Brain microvascular endothelial cell (primary cell): ENCODE data around the gene CFAP46.

Source experiments
- DNase-seq: peaks from one replicate; pipeline ENCODE4 v3.0.0-alpha.2; 2020
- H3K27ac ChIP-seq: fragments of 250-450 bp; sonication (Bioruptor Pico); 2 replicates; pipeline ENCODE4 v1.5.1; 2020; ENCODE audit warnings: mild to moderate bottlenecking, moderate library complexity
- H3K27me3 ChIP-seq: fragments of 250-450 bp; sonication (Bioruptor Pico); replicated peaks from 2 replicates; pipeline ENCODE4 v1.5.1; 2020; ENCODE audit warnings: mild to moderate bottlenecking
- H3K36me3 ChIP-seq: fragments of 250-450 bp; sonication (Bioruptor Pico); replicated peaks from 2 replicates; pipeline ENCODE4 v1.5.1; 2020; ENCODE audit warnings: mild to moderate bottlenecking
- H3K4me3 ChIP-seq: 2 replicates; pipeline ENCODE4 v1.5.1; 2011; ENCODE audit warnings: low read depth, mild to moderate bottlenecking, control low read depth, low read length, moderate library complexity
- in situ Hi-C: cut with HindIII; loops from 2 replicates; pipeline ENCODE4 v1.10.0; 2017; ENCODE audit warnings: low sequenced_read_pairs, low pct_ligation_motif_present
- TF ChIP-seq, protein P1 (sequence below): IDR thresholded peaks from 2 replicates; pipeline ENCODE4 v1.5.1; 2011; ENCODE audit warnings: low read depth, mild to moderate bottlenecking, moderate library complexity, low read length, control low read depth, inconsistent platforms; ENCODE audit errors: missing control alignments

CFAP46 gene

GRCh38 chr10:132916956-132917666 is 25.3 kb downstream of the CFAP46 start:
- Histone ChIP-seq H3K27me3 (no peaks in the 10 kb centered on the region), H3K36me3 (no peaks in the 10 kb centered on the region), H3K27ac (no peak overlapping the region), H3K4me3 (no peak overlapping the region)
- in situ Hi-C loops, result no loop called here
- DNase-seq, result no peak
- TF ChIP-seq, protein P1, sequence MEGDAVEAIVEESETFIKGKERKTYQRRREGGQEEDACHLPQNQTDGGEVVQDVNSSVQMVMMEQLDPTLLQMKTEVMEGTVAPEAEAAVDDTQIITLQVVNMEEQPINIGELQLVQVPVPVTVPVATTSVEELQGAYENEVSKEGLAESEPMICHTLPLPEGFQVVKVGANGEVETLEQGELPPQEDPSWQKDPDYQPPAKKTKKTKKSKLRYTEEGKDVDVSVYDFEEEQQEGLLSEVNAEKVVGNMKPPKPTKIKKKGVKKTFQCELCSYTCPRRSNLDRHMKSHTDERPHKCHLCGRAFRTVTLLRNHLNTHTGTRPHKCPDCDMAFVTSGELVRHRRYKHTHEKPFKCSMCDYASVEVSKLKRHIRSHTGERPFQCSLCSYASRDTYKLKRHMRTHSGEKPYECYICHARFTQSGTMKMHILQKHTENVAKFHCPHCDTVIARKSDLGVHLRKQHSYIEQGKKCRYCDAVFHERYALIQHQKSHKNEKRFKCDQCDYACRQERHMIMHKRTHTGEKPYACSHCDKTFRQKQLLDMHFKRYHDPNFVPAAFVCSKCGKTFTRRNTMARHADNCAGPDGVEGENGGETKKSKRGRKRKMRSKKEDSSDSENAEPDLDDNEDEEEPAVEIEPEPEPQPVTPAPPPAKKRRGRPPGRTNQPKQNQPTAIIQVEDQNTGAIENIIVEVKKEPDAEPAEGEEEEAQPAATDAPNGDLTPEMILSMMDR, result no peak

- no peaks in the 10 kb centered on the region for H3K27me3 ChIP-seq
- H3K4me3 ChIP-seq, result no peak overlapping the region
- TF ChIP-seq, protein P1, result no peak
- DNase-seq, result no peak
- in situ Hi-C loops, result no loop called here
- H3K27ac ChIP-seq, result no peak overlapping the region
- no peaks in the 10 kb centered on the region for H3K36me3 ChIP-seq
Observed at GRCh38 chr10:132916421-132916841, 25.9 kb downstream of the CFAP46 start.

- in situ Hi-C loops, result no loop called here
- TF ChIP-seq, protein P1, result no peak
- no peaks in the 10 kb centered on the region for H3K36me3 ChIP-seq
- no peak overlapping the region for H3K27ac ChIP-seq
- H3K27me3 ChIP-seq, result no peaks in the 10 kb centered on the region
- no peak for DNase-seq
- H3K4me3 ChIP-seq, result no peak overlapping the region
Observed at GRCh38 chr10:132915411-132915810, 27.0 kb downstream of the CFAP46 start.

GRCh38 chr10:132914732-132915131 is 27.6 kb downstream of the CFAP46 start:
- in situ Hi-C loops, result no loop called here
- no peaks in the 10 kb centered on the region for H3K36me3 ChIP-seq
- no peak overlapping the region for H3K4me3 ChIP-seq
- no peak for DNase-seq
- H3K27ac ChIP-seq, result no peak overlapping the region
- TF ChIP-seq, protein P1, result no peak
- H3K27me3 ChIP-seq, result no peaks in the 10 kb centered on the region

DNA sequence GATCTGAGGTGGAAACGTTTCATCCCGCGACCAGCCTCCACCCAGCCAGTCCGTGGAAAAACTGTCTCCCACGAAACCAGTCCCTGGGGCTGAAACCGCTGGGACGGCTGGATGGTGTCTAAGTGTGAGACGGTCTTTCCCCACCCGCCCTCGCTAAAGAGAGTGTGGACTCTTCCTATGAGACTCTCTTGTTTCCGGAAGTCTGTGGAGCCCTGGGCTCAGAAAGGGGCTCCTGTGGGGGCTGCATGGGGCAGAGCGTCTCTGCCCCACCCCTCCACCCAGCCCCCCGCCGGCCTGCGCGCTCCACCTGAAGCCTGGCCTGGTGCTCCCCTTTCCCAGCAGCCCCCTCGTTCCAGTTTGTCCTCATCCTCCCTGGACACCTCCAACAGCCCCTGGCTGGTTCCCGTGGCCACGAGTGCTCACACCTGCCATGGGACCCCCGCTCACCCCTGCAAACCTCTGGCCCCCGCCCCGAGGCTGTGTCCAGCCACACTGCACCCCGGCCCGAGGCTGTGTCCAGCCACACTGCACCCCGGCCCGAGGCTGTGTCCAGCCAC is 28.7 kb downstream of the CFAP46 start:
- TF ChIP-seq, protein P1, result no peak
- in situ Hi-C loops, result no loop called here
- H3K4me3 ChIP-seq, result no peak overlapping the region

More for the DNA sequence above, 28.7 kb downstream of the CFAP46 start:
- no peak for DNase-seq
- Histone ChIP-seq H3K27ac (no peak overlapping the region), H3K36me3 (no peaks in the 10 kb centered on the region), H3K27me3 (no peaks in the 10 kb centered on the region)
